Common myeloid progenitor, CD34-positive (primary cell): ENCODE results near the gene PLXNA4.

Experiments used
- CTCF ChIA-PET: fragments of 350-600 bp; sonication (Branson Sonifier 250); formaldehyde crosslinking; loops from one replicate; lab custom pipeline; 2021; ENCODE audit warnings: antibody characterized with exemption; lab: Charles Lee
- POLR2A ChIA-PET: fragments of 350-600 bp; sonication (Branson Sonifier 250); formaldehyde crosslinking; loops from one replicate; lab custom pipeline; 2021; ENCODE audit warnings: antibody characterized with exemption; lab: Charles Lee
- DNase-seq, 3 donors: peaks; one replicate each; pipeline versions ENCODE4 v3.0.0 to v3.0.0-alpha.2; 2013
- H3K27ac ChIP-seq, 2 experiments: 1 replicate in 1 of 2; 2 replicates in 1 of 2; pipeline ENCODE4 v1.7.0; 2013; ENCODE audit warnings: inconsistent platforms in 2 of 2, low read length in 2 of 2, mild to moderate bottlenecking in 2 of 2, low read depth in 1 of 2, moderate library complexity in 1 of 2; ENCODE audit not compliant: severe bottlenecking in 2 of 2, insufficient read depth in 1 of 2, poor library complexity in 1 of 2
- H3K27me3 ChIP-seq, 5 experiments: replicated peaks in 2 of 5; 1 replicate in 3 of 5; 2 replicates in 2 of 5; pipeline versions ENCODE4 v1.6.1 to v1.7.0; 2013; ENCODE audit warnings: low read length in 4 of 5, mild to moderate bottlenecking in 2 of 5, moderate library complexity in 2 of 5, inconsistent platforms in 1 of 5; ENCODE audit not compliant: insufficient read depth in 5 of 5, control insufficient read depth in 4 of 5
- H3K36me3 ChIP-seq, 4 experiments: 1 replicate in 2 of 4; 2 replicates in 2 of 4; pipeline versions ENCODE4 v1.6.1 to v1.7.0; 2013; ENCODE audit warnings: low read length in 3 of 4, control low read depth in 1 of 4, mild to moderate bottlenecking in 1 of 4; ENCODE audit not compliant: control insufficient read depth in 4 of 4, insufficient read depth in 4 of 4
- H3K4me1 ChIP-seq, 4 experiments: 1 replicate in 3 of 4; 2 replicates in 1 of 4; pipeline versions ENCODE4 v1.6.1 to v1.7.1; 2013; ENCODE audit warnings: low read length in 3 of 4, mild to moderate bottlenecking in 3 of 4, control low read depth in 1 of 4, inconsistent platforms in 1 of 4, moderate library complexity in 1 of 4; ENCODE audit not compliant: control insufficient read depth in 4 of 4, insufficient read depth in 4 of 4; ENCODE audit errors: control extremely low read depth in 1 of 4
- H3K4me3 ChIP-seq, 7 experiments: 1 replicate in 4 of 7; 2 replicates in 3 of 7; pipeline versions ENCODE4 v1.5.1 to v1.7.0; 2013; ENCODE audit warnings: mild to moderate bottlenecking in 7 of 7, low read length in 6 of 7, moderate library complexity in 6 of 7, inconsistent platforms in 2 of 7, low read depth in 2 of 7, control low read depth in 1 of 7; ENCODE audit not compliant: insufficient read depth in 4 of 7, control insufficient read depth in 1 of 7; ENCODE audit errors: extremely low read depth in 1 of 7
- H3K9me3 ChIP-seq, 5 experiments: 1 replicate in 4 of 5; 2 replicates in 1 of 5; pipeline versions ENCODE4 v1.6.1 to v1.7.1; 2013; ENCODE audit warnings: low read length in 4 of 5, mild to moderate bottlenecking in 2 of 5, inconsistent platforms in 1 of 5, low read depth in 1 of 5, moderate library complexity in 1 of 5; ENCODE audit not compliant: control insufficient read depth in 4 of 5, insufficient read depth in 2 of 5; ENCODE audit errors: control extremely low read depth in 1 of 5
- WGBS: methylation state at CpG from one replicate; pipeline ENCODE4 v1.1.5; 2013; ENCODE audit not compliant: insufficient coverage; 5-methylcytosine and 5-hydroxymethylcytosine counted together

The PLXNA4 gene

GRCh38 chr7:132239422-132239994 is 336.8 kb downstream of the PLXNA4 start:
- CTCF ChIA-PET, result no interaction called here
- Histone ChIP-seq H3K27me3 (peaks cover 0 to 9% (median 2%) of the 10 kb centered on the region in 5 experiments), H3K27ac (no peak overlapping the region), H3K4me1 (no peaks in the 10 kb centered on the region), H3K36me3 (no peaks in the 10 kb centered on the region), H3K9me3 (no peaks in the 10 kb centered on the region), H3K4me3 (no peak overlapping the region)
- DNase-seq, result no peak
- 100% methylated on average over 4 of the region's 5 CpGs for WGBS
- POLR2A ChIA-PET, result no interaction called here

- Histone ChIP-seq H3K27me3 (peaks cover 0 to 2% (median 0%) of the 10 kb centered on the region in 5 experiments), H3K36me3 (no peaks in the 10 kb centered on the region), H3K4me1 (no peaks in the 10 kb centered on the region), H3K27ac (no peak overlapping the region), H3K9me3 (no peaks in the 10 kb centered on the region), H3K4me3 (no peak overlapping the region)
- POLR2A ChIA-PET, result no interaction called here
- CTCF ChIA-PET, result no interaction called here
- no peak for DNase-seq
Observed at GRCh38 chr7:132234711-132235110, 341.6 kb downstream of the PLXNA4 start.

- CTCF ChIA-PET, result interaction anchor here (1.3 kb wide), 1 partner anchor 10 kb away, joined by 3 read pairs; no protein-coding TSS in a partner anchor
- DNase-seq, result no peak
- POLR2A ChIA-PET, result no interaction called here
- no peaks in the 10 kb centered on the region for H3K9me3 ChIP-seq
- H3K36me3 ChIP-seq, result no peaks in the 10 kb centered on the region
- peaks cover 0 to 2% (median 0%) of the 10 kb centered on the region in 5 experiments for H3K27me3 ChIP-seq
- WGBS, result 55% methylated on average over 2 of the region's 3 CpGs
- no peaks in the 10 kb centered on the region for H3K4me1 ChIP-seq
- H3K27ac ChIP-seq, result no peak overlapping the region
- H3K4me3 ChIP-seq, result no peak overlapping the region
Observed at GRCh38 chr7:132232406-132232805, 343.9 kb downstream of the PLXNA4 start.

DNA sequence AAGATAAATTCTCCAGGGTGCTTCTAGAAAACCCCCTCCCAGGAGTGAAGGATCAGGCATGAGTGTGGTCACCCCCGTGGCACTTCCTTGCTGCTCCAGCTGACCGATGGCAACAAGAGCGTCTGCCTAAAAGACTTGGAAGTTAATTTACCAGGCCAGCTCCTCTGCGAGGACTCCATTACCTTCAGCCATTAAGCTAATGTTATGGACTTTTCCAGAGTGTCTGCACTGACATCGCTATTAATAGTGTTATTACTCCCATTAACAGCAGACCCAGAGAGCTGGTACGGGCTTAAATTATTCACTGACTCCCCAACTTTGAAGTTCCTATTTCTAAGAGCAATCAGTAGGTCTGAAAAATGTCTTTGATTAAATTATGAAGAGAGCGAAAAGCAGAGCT is 345.8 kb downstream of the PLXNA4 start:
- peaks cover 0 to 2% (median 0%) of the 10 kb centered on the region in 5 experiments for H3K27me3 ChIP-seq
- no peak overlapping the region for H3K4me3 ChIP-seq
- ChIA-PET CTCF (no interaction called here), POLR2A (no interaction called here)
- no peak for DNase-seq
- 87% methylated on average over 5 of the region's 7 CpGs for WGBS
- no peaks in the 10 kb centered on the region for H3K36me3 ChIP-seq
- H3K27ac ChIP-seq, result no peak overlapping the region
- H3K9me3 ChIP-seq, result no peaks in the 10 kb centered on the region
- no peaks in the 10 kb centered on the region for H3K4me1 ChIP-seq

DNA sequence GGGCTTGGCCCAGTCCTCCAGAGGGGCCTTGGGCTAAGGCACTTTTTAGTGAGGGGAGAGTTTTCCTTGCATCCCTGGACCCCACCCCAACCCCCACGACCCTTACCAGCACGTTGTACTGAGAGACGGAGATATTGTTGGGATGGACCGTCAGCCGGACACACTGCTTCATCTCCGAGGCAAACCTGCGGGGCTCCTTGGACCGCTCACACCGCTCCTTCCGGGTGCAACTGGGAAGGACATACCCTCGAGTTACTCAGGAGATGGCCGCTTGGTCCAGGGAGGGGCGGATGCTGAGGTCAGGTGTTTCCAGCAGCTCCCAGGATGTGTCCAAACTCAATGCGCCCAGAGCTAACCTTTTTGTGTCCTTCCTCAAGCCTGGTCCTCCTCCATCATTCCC is 348.0 kb downstream of the PLXNA4 start:
- 96% methylated on average over 12 of the region's 14 CpGs for WGBS
- Histone ChIP-seq H3K36me3 (no peaks in the 10 kb centered on the region), H3K4me1 (no peaks in the 10 kb centered on the region), H3K9me3 (no peaks in the 10 kb centered on the region), H3K4me3 (no peak overlapping the region), H3K27ac (no peak overlapping the region), H3K27me3 (peaks cover 0 to 2% (median 0%) of the 10 kb centered on the region in 5 experiments)
- POLR2A ChIA-PET, result no interaction called here
- CTCF ChIA-PET, result no interaction called here
- no peak for DNase-seq

DNA sequence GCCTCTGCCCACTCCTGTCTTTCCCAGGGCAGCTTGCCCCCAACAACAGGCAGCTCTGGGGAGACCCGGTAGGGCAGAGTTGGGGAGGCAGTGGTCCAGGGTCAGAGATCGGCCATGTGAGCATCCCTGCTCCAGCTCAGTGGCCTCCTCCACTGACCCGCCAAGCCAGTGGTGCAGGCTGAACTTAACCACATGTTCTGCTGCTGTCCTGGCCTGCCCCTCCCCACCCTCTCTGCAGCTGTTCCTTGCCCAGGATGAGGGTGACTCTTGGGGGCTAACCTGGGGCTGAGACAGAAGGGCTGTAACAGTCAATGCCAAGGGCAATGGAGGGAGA is 349.3 kb downstream of the PLXNA4 start:
- no peak overlapping the region for H3K27ac ChIP-seq

DNA sequence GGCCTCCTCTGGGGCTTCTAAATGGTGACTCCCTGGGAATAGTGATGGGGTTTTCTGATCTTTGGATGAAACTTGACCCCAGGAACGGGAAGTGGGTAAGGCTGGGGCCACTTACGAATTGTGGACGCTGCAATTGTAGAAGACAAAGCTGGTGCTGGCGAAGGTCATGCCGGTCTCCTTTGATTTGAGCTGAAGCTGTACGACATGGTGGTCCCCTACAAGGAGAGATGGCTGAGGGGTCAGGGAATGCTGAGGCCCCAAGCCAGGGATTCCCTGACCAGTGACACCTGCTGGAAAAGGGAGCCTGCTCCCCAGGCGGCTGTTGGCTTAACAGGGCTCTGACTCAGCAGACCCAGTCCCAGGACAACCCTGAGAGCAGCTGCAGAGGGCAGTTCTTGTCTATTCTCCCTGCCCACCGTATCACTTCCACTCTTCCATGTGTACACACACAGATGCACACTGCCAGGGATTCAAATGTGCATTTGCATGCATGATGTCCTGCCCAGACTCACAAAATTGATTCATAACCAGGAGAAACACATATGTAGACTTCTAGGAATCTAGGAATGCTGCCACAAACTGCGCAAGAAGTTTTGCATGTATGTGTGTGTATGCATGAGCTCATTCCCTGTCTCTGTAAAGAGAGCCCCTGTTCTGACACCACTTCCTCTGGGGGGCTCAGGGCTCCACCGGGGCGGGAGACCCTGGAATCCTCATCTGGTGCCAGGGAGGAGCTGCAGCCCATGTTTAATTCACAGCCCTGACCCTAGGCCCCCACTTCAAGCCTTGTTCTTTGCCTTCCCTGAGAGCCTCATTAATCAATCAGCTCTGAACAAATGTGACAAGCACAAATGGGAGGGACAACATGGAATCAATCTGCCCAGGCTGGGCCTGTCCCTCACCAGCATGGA is 350.0 kb downstream of the PLXNA4 start:
- Histone ChIP-seq H3K4me1 (no peaks in the 10 kb centered on the region), H3K27me3 (peaks cover 0 to 2% (median 0%) of the 10 kb centered on the region in 5 experiments), H3K36me3 (no peaks in the 10 kb centered on the region), H3K27ac (no peak overlapping the region), H3K4me3 (no peak overlapping the region), H3K9me3 (no peaks in the 10 kb centered on the region)
- no peak for DNase-seq
- 89% methylated on average over 11 of the region's 11 CpGs for WGBS
- ChIA-PET POLR2A (no interaction called here), CTCF (interaction anchor here (0.7 kb wide), 1 partner anchor 18 kb away, joined by 3 read pairs; no protein-coding TSS in a partner anchor)

More for the DNA sequence above, 349.3 kb downstream of the PLXNA4 start:
- Histone ChIP-seq H3K36me3 (no peaks in the 10 kb centered on the region), H3K4me3 (no peak overlapping the region), H3K9me3 (no peaks in the 10 kb centered on the region), H3K4me1 (no peaks in the 10 kb centered on the region), H3K27me3 (peaks cover 0 to 2% (median 0%) of the 10 kb centered on the region in 5 experiments)
- DNase-seq, result no peak
- ChIA-PET CTCF (no interaction called here), POLR2A (no interaction called here)
- WGBS, result no CpG with 5 or more reads among the region's 3 CpGs
